NCI-H748 (cell line): ENCODE data around the gene ENPP1.
A peak's percentile ranks its signal among the peaks of the same experiment; 100 is the strongest.

Experiments
- DNase-seq: peaks from one replicate; lab custom pipeline; 2025; ENCODE audit not compliant: unreplicated experiment; lab: John Stamatoyannopoulos, UW

Gene ENPP1

DNA sequence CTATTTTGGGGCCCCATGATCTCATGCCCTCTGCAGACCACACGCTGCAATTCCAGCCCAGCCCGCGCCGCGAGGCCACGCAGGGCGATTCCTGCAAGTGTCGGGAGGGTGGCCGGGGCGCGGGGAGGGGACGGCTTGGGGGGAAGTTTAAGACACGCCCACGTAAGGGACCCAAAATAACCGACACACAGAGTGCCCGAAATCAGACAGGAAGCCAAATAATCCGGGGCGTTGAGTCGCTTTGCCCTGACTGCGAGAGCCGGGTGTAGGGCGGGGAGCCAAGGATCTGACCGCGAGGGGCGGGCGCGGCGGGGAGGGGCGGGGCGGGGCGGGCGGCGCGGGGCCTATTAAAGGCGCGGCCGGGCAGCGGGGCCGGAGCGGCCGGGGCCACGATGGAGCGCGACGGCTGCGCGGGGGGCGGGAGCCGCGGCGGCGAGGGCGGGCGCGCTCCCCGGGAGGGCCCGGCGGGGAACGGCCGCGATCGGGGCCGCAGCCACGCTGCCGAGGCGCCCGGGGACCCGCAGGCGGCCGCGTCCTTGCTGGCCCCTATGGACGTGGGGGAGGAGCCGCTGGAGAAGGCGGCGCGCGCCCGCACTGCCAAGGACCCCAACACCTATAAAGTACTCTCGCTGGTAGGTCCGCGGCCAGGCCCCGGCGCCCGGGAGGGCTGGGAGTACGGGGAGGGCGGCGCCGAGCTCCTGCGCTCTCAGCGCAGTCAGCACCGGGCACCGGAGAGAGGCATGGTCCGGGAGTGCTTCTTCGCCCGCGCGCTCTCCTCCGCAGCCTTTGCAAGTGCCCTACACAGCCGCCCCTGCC lies at the start of gene ENPP1:
Gene ENPP1 (plus strand): TSS at position 377 of the 816 bp plus-strand sequence. CDS start 16 bp downstream, at position 393.
- peak; percentile 59 for DNase-seq

- no peak for DNase-seq
Measured at GRCh38 chr6:131758920-131759319, 48.9 kb upstream of the ENPP1 start.

GRCh38 chr6:131761060-131761761 lies 46.6 kb upstream of the ENPP1 start:
- no peak for DNase-seq

- DNase-seq: no peak
Measured at GRCh38 chr6:131761762-131762067, 46.1 kb upstream of the ENPP1 start.

DNA sequence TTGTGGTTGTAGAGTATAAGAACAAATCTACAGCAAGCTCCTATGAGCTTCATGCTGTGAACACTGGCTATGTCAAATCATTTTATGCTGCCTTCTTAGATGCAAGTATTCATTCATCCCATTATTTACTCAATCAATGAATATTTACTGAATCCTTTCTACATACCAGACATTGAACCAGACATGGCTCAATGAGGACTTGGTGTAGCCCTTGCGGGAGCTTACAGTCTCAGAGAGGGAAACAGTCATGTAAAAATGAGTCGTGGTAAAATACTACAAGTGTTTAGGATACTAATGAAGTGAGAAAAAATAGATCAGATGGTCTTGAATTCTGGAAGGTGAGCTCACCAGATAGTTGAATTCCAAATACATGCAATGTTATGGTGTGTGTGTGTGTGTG lies 44.8 kb upstream of the ENPP1 start:
- no peak for DNase-seq

DNA sequence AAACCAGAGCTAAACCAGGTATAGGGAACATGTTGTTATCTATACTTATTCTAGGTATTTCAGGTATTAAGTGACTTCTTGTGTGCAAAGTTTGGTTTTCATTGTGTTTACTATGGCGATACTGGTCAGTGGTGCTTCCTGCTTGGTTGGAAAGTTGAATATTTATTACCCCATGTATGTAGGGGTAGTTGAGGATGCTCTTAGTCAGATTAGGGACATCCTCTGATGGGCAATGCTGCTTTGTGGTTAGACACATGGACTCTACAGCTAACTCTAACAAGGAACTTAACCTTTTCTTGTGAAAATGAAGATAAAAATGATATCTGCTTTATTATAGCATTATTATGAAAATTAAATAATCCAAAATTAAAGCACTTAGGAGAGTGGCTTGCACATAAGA lies 44.1 kb upstream of the ENPP1 start:
- DNase-seq: no peak

- no peak for DNase-seq
Measured at GRCh38 chr6:131764350-131764749, 43.5 kb upstream of the ENPP1 start.

DNA sequence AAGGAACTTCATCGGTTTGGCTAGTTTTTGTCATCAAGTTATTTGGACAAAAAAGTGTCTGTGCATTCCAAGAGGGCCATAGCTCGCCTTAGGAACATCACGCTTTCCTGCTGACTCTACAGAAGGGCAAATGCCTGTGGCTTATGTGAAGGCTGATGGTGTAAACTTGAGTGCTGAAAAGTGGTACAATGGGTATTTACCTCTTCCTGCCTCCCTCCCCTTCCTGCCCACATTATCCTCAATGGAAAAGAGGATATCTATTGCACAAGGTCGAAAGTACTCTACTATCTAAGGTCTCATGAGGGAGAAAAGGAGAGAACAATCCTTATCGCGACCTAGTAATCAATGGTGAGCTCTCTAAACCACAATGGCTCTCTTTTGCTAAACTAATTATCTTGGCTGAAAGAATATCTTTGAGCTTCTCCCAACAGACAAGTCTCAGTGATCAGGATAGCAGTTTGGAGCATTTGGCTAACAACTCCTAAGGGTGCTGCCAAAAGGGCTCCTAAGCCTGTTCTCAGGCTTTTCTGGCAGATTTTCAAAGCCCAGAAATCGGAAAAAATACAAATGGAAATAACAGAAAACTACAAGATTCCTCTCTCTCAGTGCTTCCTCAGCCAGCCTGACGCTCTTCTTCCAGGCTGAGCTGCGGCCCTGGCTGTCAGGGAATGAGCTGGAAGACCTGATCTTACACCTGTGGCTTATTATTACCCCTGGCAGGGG lies 42.6 kb upstream of the ENPP1 start:
- DNase-seq: no peak

DNA sequence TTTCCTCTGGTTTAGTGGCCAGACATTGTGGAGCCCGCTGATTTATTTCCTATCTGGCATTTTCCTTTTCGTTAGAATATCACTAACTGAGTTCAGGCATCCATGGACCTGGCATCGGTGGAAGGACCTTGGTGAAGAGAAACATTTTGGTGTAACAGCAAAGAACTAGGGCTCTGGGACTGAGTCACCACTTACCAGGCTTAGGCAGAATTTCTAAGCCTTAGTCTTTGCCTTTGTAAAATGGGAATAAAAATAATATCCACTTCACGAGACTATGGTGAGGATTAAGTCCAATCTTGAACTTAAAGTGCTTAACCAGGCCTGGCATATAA lies 42.0 kb upstream of the ENPP1 start:
- DNase-seq: no peak

GRCh38 chr6:131766631-131767030 lies 41.2 kb upstream of the ENPP1 start:
- DNase-seq: no peak

- no peak for DNase-seq
Measured at GRCh38 chr6:131768964-131769363, 38.9 kb upstream of the ENPP1 start.

- DNase-seq: no peak
Measured at GRCh38 chr6:131769385-131770141, 38.3 kb upstream of the ENPP1 start.

DNA sequence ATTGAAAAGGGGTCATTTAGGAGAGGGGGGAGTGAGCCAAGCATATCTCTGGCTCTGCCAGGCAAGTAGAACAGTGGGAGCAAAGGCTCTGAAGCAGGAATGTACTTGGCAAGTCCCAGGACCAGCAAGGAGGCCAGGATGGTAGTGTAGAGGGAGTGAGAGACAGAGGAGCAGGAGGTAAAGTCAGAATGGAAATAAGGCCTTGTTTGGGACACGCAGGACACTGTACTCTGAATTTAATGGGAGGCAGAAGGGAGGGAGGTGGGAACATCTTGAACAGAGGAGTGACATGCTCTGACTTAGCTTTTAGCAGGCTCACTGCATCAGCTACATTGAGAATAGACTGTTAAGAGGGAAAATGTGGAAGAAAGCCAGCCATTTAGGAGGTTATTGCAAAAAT lies 37.0 kb upstream of the ENPP1 start:
- DNase-seq: no peak

GRCh38 chr6:131773284-131773950 lies 34.4 kb upstream of the ENPP1 start:
- no peak for DNase-seq

GRCh38 chr6:131775886-131776285 lies 31.9 kb upstream of the ENPP1 start:
- no peak for DNase-seq

GRCh38 chr6:131776985-131777384 lies 30.8 kb upstream of the ENPP1 start:
- no peak for DNase-seq

GRCh38 chr6:131778169-131778568 lies 29.7 kb upstream of the ENPP1 start:
- DNase-seq: no peak

DNA sequence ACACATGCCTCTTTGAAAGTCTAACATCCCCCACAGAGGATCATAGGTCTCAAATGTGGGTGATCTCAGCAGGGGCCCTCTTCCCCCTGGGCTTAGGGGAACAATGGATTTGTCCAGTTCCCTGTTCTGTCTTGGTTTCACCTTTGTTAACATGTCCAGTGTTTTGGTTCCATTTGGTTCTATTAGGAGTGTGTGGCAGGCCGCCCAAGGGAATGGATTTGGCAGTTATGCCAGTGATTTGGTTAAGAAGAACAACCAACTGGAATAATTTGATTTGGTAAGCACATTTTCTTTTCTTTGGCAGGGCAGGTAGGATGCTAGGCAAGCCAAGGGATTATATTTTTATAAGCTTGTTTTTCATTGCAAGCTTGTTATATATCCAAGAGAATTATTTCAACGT lies 28.5 kb upstream of the ENPP1 start:
- no peak for DNase-seq

DNA sequence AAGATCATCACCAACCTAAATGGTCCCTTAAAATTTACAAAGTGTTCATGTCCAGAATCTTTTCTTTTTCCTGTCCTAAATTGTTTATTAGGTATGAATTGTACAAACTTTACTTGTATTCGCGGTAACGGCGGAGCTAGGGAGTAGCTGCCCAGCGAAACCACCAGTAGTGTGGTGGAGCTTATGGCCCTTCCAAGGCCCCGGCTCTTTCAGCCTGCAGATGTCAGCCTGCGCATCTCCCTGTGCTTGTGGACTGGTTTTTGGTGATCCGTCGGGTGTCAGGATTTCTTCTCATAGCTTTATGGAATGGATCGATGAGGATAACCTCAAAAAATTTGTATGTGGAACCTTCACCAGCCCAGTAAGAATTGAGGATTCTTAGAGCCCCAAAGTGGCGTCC lies 27.2 kb upstream of the ENPP1 start:
- DNase-seq: no peak

- no peak for DNase-seq
Measured at GRCh38 chr6:131781687-131782086, 26.1 kb upstream of the ENPP1 start.

DNA sequence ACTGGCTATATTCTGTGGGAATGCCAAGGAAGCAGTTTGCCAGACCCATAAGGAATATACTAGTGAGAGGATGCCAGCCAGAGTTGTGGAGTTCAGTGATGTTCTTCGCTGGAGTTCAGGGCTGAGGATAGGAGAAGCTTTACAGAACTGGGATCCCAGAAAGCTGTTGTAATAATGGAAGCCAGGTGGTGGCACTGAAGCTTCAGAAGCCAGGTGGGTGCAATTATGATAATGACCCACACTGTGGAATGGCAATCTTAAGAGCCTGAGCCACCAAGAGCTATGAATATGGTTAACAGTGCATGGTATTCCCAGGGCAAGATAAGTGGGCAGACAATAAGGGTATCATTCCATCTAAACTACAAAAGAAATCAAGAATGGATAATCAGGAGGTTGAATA lies 25.1 kb upstream of the ENPP1 start:
- DNase-seq: peak; percentile 17
